Activated CD4-positive, alpha-beta T cell treated with anti-CD3 and anti-CD28 coated beads, Interleukin-10, Interleukin-2, amounts not matched to agents 100 ng/mL and 50 ng/mL, durations not matched to agents 16 hours and 8 hours (primary cell): Measurements from ENCODE around the gene ZNF217.
"Not testable (repeated sequence)": the region's sequence is repeated elsewhere in the genome, so short reads cannot be mapped to it uniquely, and the experiment has no call there.

ENCODE experiments used
- DNase-seq: peaks from one replicate; pipeline ENCODE4 v3.0.0-alpha.2; 2020

Gene ZNF217

DNA sequence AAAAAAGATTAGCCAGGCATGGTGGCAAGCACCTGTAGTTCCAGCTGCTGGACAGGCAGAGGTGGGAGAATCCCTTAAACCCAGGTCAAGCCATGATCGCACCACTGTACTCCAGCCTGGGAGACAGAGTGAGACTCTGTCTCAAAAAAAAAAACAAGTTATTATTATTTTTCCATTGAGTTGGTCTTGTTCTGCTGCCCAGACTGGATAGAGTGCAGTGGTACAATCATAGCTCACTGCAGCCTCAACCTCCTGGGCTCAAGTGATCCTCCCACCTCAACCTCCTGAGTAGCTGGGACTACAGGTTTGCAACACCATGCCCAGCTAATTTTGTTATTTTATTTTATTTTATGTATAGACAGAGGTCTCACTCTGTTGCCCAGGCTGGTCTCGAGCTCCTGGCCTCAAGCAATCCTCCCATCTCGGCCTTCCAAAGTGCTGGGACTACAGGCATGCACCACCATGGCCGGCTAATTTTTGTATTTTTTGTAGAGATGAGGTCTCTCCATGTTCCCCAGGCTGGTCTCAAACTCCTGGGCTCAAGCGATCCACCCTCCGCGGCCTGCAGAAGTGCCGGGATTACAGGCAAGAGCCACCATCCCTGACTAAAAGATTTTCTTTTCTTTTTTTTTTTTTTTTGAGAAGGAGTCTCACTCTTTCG is 31.4 kb downstream of the ZNF217 start:
- not testable (repeated sequence) for DNase-seq

DNA sequence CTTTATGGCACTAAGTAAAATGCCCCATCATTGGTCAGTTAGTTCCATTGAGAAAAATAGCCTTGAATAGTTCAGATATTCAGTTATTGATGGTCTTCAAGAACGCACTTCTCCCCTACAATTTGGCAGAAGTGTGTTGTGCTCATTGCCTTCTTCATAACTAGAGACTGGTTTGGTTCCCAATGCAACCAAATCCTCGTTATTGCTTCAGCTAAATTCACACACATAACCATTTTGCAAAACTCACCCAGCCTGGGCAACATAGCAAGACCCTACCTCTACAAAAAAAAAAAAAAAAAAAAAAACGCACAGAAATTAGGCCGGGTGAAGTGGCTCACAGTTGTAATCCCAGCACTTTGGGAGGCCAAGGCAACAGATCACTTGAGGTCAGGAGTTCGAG is 32.1 kb downstream of the ZNF217 start:
- DNase-seq = no peak

DNA sequence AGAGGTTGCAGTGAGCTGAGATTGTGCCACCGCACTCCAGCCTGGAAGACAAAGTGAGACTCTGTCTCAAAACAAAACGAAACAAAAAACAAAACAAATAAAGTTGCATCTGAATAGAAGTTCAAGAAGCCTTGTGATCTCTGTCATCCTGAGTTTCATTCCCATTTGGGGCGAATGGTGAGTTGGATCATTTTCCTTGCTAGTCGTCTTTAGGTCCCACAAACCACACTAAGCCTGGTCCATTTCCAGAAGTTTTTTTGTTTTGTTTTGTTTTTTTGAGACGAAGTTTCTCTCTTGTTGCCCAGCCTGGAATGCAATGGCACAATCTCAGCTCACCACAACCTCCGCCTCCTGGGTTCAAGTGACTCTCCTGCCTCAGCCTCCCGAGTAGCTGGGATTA is 33.8 kb downstream of the ZNF217 start:
- DNase-seq = no peak

DNA sequence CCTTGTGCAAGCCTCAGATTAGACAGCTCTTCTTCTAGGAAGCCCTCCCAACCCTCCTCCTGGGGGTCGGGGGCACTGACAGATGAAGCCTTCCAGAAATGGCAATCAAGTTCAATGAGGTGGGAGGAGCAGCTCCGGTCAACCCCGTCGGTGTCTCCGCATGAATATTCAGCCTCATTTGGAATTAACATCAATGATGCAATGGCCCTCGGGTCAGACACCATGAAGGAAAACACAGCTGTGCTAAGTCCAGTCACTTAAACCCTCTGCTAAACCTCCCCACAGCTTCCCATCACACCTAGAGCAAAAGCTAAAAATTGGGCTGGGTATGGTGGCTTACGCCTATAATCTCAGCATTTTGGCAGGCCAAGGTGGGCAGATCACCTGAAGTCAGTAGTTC is 36.5 kb downstream of the ZNF217 start:
- no peak for DNase-seq

DNA sequence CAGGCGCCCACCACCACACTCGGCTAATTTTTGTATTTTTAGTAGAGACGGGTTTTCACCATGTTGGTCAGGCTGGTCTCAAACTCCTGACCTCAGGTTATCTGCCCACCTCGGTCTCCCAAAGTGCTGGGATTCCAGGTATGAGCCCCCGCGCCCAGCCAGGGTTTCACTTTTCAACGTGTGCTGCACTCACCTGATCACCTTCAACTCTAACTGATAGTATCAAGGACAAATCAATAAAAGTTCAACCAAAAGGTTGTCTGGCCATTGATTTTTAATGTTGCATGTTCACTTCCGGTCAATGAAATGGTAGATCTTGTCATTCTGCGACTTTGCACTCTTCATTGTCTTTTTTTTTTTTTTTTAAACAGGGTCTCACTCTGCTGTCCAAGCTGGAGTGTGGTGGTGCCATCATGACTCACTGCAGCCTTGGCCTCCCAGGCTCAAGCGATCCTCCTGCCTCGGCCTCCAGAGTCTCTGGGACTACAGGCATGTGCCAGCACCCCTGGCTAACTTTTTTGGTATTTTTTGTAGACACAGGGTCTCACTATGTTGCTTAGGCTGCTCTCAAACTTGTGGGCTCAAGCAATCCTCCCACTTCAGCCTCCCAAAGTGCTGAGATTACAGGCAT is 37.3 kb downstream of the ZNF217 start:
- DNase-seq = no peak

DNA sequence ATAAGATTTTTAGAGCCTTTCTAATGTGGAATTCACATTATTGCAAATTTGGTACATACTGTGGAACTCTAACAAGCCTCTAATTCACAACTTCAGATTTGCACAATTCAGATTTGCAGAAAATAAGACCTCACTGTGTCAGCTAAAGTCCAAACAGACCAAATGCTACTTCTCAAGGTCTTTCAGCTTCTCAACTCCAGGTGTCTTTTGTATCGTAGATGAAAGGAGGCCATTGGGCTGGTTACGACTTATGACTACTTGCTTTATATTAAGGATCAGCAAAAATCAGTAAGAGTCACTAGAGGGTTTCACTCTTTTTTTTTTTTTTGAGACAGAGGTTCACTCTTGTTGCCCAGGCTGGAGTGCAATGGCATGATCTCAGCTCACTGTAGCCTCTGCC is 37.8 kb downstream of the ZNF217 start:
- no peak for DNase-seq

DNA sequence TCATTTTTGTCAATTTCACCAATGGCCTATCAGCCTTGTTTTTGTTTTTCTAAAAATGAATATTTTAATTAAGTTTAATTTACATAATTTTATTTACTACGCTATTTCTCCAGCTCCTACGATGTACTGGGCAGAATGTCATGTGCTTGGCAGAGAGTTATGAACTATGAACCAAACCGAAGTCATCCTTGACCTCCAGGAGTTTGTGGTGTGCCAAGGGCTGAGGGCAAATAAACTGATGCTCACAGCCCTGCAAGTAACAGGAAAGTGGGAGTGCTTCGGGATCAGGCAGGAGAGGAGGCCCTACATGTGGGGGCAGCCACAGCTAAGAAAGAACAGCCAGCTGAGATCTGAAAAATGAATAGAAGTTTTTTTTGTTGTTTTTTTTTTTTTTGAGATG is 38.6 kb downstream of the ZNF217 start:
- DNase-seq = no peak

DNA sequence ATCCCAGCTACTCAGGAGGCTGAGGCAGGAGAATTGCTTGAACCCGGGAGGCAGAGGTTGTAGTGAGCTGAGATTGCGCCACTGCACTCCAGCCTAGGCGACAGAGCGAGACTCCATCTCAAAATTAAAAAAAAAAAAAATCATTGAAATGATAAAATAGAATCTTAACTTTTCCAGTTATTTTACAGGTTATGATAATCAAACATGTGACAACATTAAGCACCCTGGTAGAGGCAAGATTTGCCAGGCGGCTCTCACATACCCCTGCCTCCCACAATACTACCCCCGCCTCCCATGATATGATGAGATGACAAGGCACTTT is 41.1 kb downstream of the ZNF217 start:
- DNase-seq = not testable (repeated sequence)

DNA sequence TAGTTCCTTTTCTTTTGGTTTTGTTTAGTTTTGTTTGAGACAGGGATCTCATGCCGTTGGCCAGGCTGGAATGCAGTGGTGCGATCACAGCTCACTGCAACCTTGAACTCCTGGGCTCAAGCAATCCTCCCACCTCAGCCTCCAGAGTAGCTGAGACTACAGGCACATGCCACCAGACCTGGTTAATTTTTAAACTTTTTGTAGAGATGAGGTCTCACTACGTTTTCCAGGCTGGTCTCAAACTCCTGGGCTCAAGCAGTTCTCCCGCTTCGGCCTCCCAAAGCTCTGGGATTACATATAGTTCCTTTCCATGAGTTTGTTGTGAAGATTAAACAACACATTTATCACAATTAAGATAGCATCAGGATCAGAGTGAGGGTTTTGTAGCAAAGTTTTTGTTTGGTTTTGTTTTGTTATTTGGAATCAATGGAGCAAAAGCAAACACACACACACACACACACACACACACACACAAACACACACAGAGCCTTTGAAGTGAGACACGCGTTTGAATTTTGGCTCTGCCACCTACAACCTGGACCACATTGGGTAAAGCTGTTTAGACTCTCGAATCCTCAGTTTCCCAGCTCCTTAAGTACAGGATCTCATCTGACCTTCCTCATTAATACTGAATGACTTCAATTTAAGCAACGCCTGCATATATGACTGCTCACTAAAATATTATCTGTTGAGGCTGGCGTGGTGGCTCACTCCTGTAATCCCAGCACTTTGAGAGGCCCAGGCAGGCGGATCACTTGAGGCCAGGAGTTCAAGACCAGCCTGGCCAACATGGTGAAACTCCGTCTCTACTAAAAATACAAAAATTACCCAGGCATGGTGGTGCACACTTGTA is 41.7 kb downstream of the ZNF217 start:
- DNase-seq = not testable (repeated sequence)

DNA sequence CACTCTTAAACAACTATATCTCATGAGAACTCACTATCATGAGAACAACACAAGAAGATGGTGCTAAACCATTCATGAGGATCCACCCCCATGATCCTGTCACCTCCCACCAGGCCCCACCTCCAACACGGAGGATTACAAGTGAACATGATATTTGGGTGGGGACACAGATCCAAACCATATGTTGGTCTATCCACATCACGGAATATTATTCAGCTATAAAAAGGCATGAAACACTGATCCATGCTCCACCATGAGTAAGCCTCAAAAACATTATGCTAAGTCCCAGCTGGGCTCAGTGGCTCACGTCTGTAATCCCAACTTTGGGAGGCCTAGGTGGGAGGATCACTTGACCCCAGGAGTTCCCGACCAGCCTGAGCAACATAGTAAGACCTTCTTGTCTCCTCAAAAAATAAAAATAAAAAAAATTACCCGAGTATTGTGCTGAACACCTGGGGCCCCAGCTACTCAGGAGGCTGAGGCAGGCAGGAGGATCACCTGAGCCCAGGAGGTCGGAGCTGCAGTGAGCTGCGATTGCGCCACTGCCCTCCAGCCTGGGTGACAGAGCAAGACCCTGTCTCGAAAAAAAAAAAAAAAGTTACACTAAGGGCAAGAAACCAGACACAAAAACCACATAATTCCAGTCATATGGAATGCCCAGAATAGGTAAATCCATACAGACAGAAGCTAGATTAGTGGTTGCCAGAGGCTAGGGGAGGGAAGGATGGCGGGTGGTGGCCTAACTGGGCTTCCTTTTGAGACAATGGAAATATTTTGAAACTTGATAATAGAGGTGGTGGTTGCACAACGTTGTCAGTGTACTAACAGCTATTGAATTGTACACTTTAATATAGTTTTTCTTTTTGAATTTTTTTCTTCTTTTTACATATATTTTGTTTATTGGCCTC is 43.1 kb downstream of the ZNF217 start:
- DNase-seq = no peak

DNA sequence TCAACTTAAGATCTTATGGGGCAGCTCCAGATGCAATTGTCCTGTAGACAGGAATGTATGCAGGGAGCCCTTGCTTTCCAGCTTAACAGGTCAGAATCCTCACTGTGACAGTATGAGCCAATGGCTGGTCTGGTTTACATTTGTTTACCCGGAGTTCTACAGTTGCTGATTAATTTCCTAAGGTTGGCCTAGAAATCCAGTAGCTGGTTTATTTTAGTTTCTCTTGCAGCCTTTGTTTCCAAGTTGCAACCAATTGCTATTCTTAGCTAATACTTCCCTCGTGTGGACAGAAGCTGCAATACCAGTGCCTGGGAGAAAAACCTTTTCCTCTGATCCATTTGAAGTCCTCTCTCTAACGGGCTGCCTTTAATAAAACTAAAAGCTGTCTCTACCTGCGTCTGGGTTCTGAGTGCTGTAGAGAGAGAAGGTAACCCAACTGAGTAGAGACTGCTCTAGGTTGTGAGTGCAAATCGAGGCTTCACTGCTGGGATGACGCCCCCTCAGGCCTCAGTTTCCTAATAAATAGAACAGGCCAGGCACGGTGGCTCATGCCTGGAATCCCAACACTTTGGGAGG is 45.9 kb downstream of the ZNF217 start:
- DNase-seq = peak; percentile 57

DNA sequence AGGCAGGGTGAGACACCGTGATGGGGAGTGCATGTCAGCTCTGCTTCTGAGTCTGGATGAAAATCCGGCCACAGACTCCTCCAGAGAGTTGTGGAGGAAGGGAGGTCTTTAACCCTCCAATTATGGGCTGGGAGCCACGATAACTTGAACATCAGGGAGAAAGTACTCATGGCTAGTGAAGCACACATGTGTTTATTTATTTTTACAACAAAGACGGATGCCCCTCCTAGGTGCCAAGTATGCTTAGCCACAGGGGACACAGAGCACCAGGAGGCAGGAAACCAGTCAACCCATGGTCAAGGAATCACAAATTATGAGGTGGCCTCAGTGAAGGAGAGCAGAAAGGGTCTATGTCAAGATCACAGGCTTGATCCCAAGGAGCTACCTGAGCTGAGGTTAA is 54.1 kb downstream of the ZNF217 start:
- no peak for DNase-seq

DNA sequence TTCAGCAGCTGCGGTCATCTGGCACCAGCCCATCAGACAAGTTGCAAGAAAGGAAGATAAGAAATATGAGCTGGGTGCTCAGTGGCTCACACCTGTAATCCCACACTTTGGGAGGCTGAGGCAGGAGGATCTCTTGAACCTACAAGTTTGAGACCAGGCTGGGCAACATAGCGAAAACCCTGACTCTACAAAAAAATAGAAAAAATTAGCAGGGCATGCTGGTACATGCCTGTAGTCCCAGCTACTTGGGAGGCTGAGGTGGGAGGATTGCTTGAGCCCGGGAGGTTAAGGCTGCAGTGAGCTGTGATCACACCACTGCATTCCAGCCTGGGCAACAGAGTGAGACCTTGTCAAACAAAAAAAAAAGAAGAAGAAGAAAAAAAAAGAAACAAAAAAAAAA is 57.3 kb downstream of the ZNF217 start:
- DNase-seq = not testable (repeated sequence)

DNA sequence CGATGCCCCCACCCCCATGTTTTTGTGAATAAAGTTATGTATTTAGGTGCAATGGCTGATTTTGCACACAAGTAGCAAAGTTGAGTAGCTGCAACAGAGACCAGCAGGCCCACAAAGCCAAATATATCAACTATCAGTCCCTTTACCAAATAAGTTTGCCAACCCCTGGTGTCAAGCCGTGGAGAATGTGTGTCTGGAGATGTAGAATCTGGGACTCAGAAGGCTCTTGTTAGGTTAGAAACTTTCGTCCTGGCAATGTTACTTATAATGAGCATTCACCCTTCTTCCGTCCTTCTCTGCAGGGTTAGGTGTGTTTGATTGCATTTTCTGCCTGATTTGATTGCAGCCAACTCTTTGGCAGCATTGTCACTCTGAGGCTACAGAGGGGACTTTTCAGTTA is 57.8 kb downstream of the ZNF217 start:
- no peak for DNase-seq

DNA sequence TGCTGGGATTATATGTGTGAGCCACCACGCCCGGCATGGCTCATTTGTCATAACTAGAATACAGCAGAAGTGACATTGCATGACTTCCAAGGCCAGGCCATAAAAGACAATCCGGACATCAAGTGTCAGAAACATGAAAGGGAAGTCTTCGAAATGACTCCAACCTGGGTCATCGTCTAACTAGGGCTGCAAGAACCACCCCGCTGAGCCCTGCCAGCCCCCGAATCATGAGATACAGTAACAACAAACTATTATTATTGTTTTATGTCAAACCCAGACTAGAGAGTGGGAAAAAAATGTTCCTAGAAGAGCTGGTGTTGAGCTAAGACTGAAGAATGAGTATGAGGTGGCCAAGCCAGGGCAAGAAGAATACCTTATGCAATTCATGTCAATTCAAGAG is 59.6 kb downstream of the ZNF217 start:
- DNase-seq = no peak

DNA sequence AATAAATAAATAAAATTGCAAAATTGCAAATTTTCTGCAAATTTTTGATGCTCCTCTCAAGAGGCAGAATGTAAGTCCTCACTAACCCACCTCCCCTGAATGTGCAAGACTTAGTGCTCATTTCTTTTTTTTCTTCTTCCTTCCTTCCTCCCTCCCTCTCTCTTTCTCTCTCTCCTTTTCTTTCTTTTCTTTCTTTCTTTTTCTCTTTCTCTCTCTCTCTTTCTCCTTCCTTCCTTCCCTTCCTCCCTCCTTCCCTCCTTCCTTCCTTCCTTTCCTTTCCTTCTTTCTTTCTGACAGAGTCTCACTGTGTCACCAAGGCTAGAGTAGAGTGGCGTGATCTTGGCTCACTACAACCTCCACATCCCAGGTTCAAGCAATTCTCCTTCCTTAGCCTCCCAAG is 60.1 kb downstream of the ZNF217 start:
- no peak for DNase-seq

DNA sequence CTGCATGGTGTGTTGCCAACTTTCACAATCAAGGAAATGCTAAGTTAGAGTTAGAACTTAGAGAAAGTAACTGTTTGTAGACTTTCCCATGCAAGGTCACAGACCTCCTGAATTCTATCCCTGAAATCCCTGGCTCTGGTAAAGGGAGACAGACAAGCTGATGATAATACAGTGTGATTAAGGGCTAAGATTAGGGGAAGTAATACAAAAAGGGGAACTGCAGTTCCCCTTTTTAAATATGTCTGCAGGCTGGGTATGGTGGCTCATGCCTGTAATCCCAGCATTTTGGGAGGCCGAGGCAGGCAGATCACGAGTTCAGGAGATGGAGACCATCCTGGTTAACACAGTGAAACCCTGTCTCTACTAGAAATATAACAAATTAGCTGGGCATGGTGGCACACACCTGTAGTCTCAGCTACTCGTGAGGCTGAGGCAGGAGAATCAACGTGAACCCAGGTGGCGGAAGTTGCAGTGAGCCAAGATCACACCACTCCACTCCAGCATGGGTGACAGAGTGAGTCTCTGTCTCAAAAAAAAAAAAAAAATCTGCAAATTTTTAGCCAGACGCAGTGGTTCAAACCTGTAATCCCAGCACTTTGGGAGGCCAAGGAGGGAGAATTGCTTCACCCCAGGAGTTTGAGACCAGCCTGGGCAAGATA is 60.9 kb downstream of the ZNF217 start:
- not testable (repeated sequence) for DNase-seq

DNA sequence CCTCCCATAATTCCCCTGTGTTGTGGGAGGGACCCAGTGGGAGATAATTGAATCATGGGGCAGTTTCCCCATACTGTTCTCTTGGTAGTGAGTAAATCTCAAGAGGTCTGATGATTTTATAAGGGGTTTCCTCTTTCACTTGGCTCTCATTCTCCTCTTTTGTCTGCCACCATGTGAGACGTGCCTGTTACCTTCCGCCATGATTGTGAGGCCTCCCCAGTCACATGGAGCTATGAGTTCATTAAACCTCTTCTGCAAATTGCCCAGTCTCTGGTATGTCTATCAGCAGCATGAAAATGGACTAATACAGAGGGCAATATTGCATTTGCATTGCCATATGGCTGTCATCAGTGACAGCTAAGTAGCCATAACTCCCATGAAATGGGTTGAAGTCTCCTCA is 63.2 kb downstream of the ZNF217 start:
- DNase-seq = no peak

DNA sequence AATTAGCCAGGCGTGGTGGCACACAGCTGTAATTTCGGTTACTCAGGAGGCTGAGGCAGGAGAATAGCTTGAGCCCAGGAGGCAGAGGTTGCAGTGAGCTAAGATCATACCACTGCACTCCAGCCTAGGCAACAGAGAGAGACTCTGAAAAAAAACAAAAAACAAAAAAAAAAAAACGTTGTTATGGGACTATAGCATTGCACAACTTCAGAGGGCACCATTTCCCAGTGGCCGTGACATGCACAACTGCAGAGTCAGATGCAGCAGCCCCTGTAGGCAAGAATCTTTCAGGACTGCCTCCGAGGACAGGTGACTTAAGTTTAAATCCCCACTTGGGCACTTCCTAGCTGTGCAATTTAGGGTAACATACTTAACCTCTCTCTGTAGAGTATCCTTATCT is 64.0 kb downstream of the ZNF217 start:
- no peak for DNase-seq

DNA sequence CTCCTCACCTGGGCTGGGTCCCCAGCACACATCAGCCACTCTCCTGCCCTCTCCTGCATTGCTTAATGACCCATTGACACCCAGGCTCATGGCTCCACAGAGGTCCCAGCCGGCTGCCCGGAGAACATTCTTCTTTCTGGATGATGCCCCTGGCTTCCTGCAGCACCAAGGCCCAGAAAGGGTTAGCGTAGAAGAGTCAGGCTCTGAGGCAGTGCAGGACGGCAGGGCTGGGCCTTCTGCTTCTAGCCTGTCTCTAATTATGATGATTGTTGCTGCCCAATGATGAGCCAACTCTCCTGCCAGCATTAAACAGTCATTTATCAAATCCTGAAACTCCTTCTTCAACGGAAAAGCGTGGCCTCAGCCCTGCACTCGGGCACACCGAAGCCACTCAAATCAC is 66.4 kb downstream of the ZNF217 start:
- DNase-seq = no peak

DNA sequence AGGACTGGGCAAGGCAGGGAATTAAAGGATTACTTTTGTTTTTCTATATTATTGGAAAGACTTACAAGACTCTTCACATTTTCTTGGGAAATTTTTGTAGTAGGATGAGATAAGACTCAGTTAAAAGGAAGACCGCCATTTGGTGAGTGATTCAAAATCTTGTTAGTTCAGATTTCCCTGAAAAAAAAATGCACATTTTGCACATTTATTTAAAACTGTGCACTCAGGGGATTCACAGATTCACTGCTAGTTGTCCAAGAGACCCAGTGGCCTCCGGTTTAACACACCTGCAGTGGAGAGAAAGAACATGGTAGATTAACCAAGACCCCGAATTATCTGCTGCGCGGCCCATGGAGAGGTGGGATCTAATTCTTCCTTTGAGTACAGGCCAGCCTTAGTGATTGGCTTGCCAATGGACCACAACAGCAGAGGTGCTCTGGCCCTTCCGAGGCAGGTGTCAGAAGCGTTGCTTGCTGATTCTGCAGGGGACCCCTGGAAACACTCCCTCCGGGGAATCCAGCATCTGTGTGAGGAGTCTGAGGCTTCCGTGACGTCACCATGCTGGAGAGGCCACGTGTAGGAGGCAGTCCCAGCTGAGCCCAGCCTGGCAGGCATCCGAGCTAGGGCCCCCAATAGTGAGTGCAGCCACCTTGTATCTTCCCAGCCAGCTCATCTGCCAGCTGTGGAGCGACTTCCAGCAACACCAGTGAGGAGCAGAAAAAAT is 68.9 kb downstream of the ZNF217 start:
- no peak for DNase-seq

DNA sequence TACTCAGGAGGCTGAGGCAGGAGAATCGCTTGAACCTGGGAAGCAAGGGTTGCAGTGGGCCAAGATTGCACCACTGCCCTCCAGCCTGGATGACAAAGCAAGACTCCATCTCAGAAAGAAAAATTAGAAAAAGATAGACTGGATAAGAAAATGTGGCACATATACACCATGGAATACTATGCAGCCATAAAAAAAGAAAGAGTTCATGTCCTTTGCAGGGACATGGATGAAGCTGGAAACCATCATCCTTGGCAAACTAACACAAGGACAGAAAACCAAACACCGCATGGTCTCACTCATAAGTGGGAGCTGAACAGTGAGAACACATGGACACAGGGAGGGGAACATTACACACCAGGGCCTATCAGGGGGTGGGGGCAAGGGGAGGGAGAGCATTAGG is 70.0 kb downstream of the ZNF217 start:
- not testable (repeated sequence) for DNase-seq
